HG02938 (cell line): Measurements from ENCODE around the gene PLCD1.

ENCODE experiments used
- ATAC-seq: cut with Tn5 transposase; IDR thresholded peaks from one replicate; pipeline ENCODE4 v1.9.1; 2021; ENCODE audit warnings: mild to moderate bottlenecking, moderate library complexity; ENCODE audit not compliant: unreplicated experiment

PLCD1 gene

GRCh38 chr3:37967260-37967881 is 62.1 kb downstream of the PLCD1 start:
- ATAC-seq: peak; percentile 72

- ATAC-seq: no peak
Measured at GRCh38 chr3:37964716-37965115, 64.7 kb downstream of the PLCD1 start.

- ATAC-seq: no peak
Measured at GRCh38 chr3:37964146-37964545, 65.3 kb downstream of the PLCD1 start.

- no peak for ATAC-seq
Measured at GRCh38 chr3:37963635-37964034, 65.8 kb downstream of the PLCD1 start.

GRCh38 chr3:37963016-37963415 is 66.4 kb downstream of the PLCD1 start:
- no peak for ATAC-seq

GRCh38 chr3:37961622-37962431 is 67.6 kb downstream of the PLCD1 start:
- ATAC-seq: no peak

- ATAC-seq: no peak
Measured at GRCh38 chr3:37957539-37957936, 71.9 kb downstream of the PLCD1 start.
